HG03342 (cell line): Measurements from ENCODE around the gene GOLGA6L7.
"Not testable (repeated sequence)": the region's sequence is repeated elsewhere in the genome, so short reads cannot be mapped to it uniquely, and the experiment has no call there.

Source experiments
- ATAC-seq: cut with Tn5 transposase; IDR thresholded peaks from one replicate; pipeline ENCODE4 v1.9.1; 2021; ENCODE audit warnings: mild to moderate bottlenecking, moderate library complexity; ENCODE audit not compliant: unreplicated experiment

Gene GOLGA6L7

GRCh38 chr15:28884151-28884940, 35.9 kb upstream of the GOLGA6L7 start:
- no peak for ATAC-seq

- ATAC-seq = no peak
Measured at GRCh38 chr15:28881600-28881999, 33.2 kb upstream of the GOLGA6L7 start.

GRCh38 chr15:28881170-28881569, 32.7 kb upstream of the GOLGA6L7 start:
- no peak for ATAC-seq

DNA sequence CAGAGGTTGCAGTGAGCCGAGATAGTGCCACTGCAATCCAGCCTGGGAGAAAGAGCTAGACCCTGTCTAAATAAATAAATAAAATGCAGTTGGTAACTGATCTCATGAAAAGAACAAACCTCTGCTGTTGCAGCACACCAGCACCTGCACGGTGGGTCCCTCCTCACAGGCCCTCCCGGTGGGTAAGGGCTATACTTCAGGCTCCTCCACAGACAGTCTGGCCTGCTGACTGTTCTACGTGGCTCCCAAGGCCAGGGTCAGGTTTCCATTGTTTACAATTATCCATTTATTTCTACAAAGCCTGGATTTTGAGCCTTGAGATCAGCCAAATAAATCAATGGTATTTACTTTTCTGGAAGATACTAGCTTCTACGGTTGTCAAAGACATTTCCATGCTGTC, 32.2 kb upstream of the GOLGA6L7 start:
- no peak for ATAC-seq

DNA sequence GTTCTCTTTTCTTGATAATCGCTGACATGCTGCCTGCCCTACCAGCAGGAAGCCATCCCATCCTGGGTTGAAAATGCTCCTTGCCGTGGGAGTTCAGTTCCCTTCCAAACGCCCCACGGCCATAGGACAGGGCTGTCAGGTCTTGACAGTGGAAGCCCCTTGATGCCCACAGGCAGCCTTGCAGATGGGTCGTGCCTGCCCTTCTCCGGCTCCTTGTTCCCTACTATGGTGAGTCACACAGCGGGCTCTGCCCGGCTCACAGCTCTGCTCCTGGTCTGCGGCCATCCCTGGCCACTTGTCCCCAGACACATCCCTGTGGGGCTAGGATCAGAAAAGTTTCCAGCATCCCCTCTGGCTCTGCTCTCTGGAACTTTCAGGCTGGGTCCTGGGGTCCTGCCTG, 31.1 kb upstream of the GOLGA6L7 start:
- no peak for ATAC-seq

DNA sequence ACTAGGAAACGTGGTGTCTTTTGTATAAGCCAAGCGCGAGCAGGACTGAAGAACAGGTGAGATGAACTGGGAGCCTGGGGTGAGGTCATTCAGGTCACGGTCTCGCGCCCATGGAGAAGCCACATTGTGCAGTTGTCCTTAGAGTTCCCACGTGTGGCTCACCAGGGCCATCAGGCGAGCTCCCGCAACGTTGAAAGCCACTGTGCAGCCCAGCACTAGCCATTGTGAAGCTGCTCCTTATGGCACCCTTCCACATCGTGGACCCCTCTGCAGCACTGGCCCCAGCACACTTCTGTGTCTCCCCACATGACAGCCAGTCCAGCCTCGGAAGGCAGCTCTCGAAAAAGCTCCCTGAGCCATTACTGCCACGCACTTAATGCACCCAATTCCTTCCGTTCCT, 29.8 kb upstream of the GOLGA6L7 start:
- ATAC-seq = no peak

DNA sequence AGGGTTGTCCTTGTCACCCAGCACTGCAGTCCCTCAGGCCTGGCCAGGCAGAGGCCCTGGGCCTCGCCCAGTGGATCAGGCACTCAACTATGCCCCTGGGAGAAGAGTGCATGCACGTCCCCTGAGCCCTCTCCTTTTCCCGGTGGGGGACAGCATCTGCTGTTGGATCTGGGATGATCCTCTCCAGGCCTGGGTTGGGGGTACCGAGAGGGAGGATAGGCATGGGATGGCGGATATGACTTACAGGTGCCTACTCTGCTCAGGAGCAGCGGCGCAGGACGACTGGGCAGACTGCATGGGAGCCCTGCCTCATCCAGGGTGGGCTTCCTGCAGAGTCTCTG, 28.4 kb upstream of the GOLGA6L7 start:
- no peak for ATAC-seq

DNA sequence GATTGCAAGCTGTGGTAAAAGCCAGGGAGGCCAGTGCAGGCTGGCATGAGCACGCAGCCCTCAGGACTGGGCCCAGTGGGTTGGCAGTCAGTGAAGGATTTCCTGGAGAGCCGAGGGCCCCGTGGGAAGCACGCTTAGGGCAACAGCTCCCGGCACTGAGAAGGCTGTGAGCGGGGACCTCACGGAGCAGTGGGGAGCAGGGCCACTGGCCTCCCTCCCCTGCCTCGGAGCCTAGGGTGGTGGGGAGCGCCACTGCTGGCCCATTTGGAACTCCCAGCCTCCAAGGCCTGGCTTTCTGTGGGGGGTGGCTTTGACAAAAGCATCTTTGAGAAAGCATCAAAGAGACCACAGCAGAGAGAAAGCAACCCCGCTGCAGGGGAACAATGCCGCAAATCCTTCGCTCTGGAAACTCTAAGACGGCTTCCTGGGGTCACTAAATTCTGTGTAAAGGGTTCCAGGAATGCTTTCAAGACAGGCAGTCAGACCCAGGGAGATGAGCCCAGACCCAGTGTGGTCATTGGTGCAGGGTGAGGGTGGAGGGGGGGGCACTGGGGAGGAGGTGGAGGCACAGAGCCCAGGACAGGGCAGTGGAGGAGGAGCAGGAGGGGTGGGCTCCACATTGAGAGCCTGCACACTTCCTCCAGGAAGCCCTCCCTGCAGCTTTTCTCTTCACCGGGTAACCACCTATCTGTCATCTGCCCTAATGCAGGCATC, 27.8 kb upstream of the GOLGA6L7 start:
- no peak for ATAC-seq

GRCh38 chr15:28875461-28876000, 27.1 kb upstream of the GOLGA6L7 start:
- ATAC-seq = no peak

DNA sequence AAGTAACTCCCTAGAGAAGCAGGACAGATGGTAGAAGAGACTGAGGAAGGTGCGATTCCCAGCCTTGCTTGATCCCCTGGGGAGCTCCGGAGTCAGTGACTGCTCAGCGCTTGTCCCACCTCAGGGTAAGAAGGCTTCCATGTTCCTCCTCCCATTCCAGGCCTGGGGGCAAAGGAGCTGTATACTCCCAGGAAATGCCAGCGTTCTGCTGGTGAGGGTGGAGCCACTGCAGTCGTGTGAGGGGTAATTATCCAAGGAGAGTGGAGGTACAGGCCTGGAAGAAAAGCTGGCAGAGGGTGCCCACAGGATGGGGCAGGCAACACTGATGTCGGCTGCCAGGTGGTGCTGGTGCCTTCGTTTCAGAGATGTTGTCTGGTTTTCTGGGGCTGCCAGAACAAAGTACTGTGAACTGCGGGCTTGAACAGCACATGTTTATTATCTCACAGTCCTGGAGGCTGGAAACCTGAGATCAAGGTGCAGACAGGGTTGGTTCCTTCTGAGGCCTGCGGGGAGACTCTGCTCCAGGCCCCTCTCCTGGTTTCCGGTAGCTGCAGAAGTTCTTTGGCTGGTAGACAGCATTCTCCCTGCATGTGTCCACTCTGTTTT, 25.2 kb upstream of the GOLGA6L7 start:
- no peak for ATAC-seq

- ATAC-seq = no peak
Measured at GRCh38 chr15:28873006-28873405, 24.6 kb upstream of the GOLGA6L7 start.

- no peak for ATAC-seq
Measured at GRCh38 chr15:28871168-28871567, 22.7 kb upstream of the GOLGA6L7 start.

GRCh38 chr15:28868744-28869345, 20.4 kb upstream of the GOLGA6L7 start:
- ATAC-seq = no peak

- not testable (repeated sequence) for ATAC-seq
Measured at GRCh38 chr15:28861589-28862293, 13.3 kb upstream of the GOLGA6L7 start.

DNA sequence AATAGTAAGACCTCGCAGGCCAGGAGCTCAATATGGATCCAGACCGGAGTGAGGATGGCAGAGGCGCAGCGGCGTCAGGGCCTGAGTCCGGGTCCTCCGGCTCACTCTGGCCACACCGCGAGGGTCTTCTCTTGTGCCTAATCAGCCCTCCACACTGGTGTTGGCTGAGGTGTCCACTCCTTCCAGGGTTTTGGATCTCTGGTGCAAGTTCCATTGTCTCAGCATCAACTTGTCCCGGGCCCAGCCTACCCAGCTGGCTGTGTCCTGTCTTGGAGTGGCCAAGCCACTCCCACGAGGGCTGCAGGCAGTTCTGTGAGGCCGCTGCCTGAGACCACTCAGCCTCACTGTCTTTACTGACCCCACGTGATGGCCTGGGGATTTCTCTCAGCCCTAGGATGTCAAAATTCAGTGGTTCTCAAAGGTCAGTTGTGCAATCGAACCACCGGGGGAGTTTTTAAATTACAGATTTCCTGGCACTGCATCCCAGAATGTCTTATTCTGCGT, 12.6 kb upstream of the GOLGA6L7 start:
- ATAC-seq = no peak

- not testable (repeated sequence) for ATAC-seq
Measured at GRCh38 chr15:28854578-28854977, 6.1 kb upstream of the GOLGA6L7 start.

GRCh38 chr15:28853654-28854053, 5.2 kb upstream of the GOLGA6L7 start:
- not testable (repeated sequence) for ATAC-seq

- not testable (repeated sequence) for ATAC-seq
Measured at GRCh38 chr15:28849766-28850165, 1.3 kb upstream of the GOLGA6L7 start.

GRCh38 chr15:28849271-28849670, 827 bp upstream of the GOLGA6L7 start:
- not testable (repeated sequence) for ATAC-seq

GRCh38 chr15:28847959-28848358, 485 bp downstream of the GOLGA6L7 start:
- not testable (repeated sequence) for ATAC-seq
